K562 (cell line): ENCODE results near the gene SETD4. TPM values are rescaled to one million over a fixed set of nuclear protein-coding genes. Genes with fewer than 3 reads are reported as not detected.
A peak's percentile ranks its signal among the peaks of the same experiment; 100 is the strongest.

ENCODE experiments used
- ATAC-seq: fragments of 200-7000 bp; cut with Tn5 transposase; 3 replicates; pipeline ENCODE4 v1.9.1; 2020; ENCODE audit warnings: moderate library complexity
- BruUV-seq: library from RNA; stranded (reverse); fragments of 400-500 nt; replicated peaks from 2 replicates; lab custom pipeline; 2021; lab: Mats Ljungman, UMichigan
- CTCF ChIA-PET: fragments of 300-600 bp; formaldehyde crosslinking; extraction: SDS; loops from one replicate; lab custom pipeline; 2021; ENCODE audit warnings: low intra/inter-chr PET ratio; lab: Yijun Ruan, JAX
- POLR2A ChIA-PET: fragments of 300-600, 350-650 bp; sonication (Branson Sonifier 250); formaldehyde crosslinking; extraction: SDS; loops from one replicate; lab custom pipeline; 2021; ENCODE audit warnings: antibody characterized with exemption, inconsistent platforms; lab: Yijun Ruan, JAX
- DNase-seq, 4 experiments: peaks; one replicate each; pipeline versions ENCODE4 v3.0.0 to v3.0.0-alpha.2; 2011 to 2018; ENCODE audit warnings: low spot score in 3 of 4, mixed read lengths in 3 of 4; ENCODE audit errors: extremely low read depth in 1 of 4
- FAIRE-seq: peaks from 2 replicates; lab custom pipeline; 2011; peaks lifted over from hg19 to GRCh38; lab: Jason Lieb, UNC
- H2AFZ ChIP-seq: 2 replicates; pipeline ENCODE4 v1.6.0; 2011; ENCODE audit warnings: low read depth, low read length, control low read depth, inconsistent platforms
- H3K27ac ChIP-seq: fragments of 200-600 bp; 3 replicates; pipeline ENCODE4 v1.8.0; 2011; ENCODE audit warnings: low read depth, mild to moderate bottlenecking, control low read depth, inconsistent platforms, low read length, moderate library complexity, mixed read lengths; ENCODE audit errors: extremely low read depth
- H3K27me3 ChIP-seq, 2 experiments: fragments of 300-600 bp in 1 of 2; 2 replicates in 1 of 2; 3 replicates in 1 of 2; pipeline versions ENCODE4 v1.6.0 to v1.8.0; 2011; ENCODE audit warnings: inconsistent platforms in 2 of 2, low read length in 2 of 2, mild to moderate bottlenecking in 1 of 2, mixed read lengths in 1 of 2, moderate library complexity in 1 of 2; ENCODE audit not compliant: control insufficient read depth in 2 of 2, insufficient read depth in 2 of 2
- H3K36me3 ChIP-seq: fragments of 300-600 bp; 3 replicates; pipeline ENCODE4 v1.8.0; 2011; ENCODE audit warnings: mild to moderate bottlenecking, low read length, inconsistent platforms; ENCODE audit not compliant: control insufficient read depth, insufficient read depth
- H3K4me1 ChIP-seq, 2 experiments: fragments of 200-600 bp in 1 of 2; replicated peaks in 1 of 2; 2 replicates in 1 of 2; 3 replicates in 1 of 2; pipeline versions ENCODE4 v1.5.1 to v1.8.0; 2011; ENCODE audit warnings: inconsistent platforms in 2 of 2, low read length in 2 of 2, mild to moderate bottlenecking in 1 of 2, mixed read lengths in 1 of 2, moderate library complexity in 1 of 2; ENCODE audit not compliant: control insufficient read depth in 2 of 2, insufficient read depth in 2 of 2
- H3K4me2 ChIP-seq: 2 replicates; pipeline ENCODE4 v1.6.1; 2011; ENCODE audit warnings: low read length, control low read depth, inconsistent platforms, mixed read lengths; ENCODE audit not compliant: insufficient read depth
- H3K4me3 ChIP-seq: fragments of 200-600 bp; sonication (generic), shearing (Covaris generic); 2 replicates; pipeline ENCODE4 v1.5.1; 2016; ENCODE audit warnings: control low read depth, inconsistent platforms
- H3K79me2 ChIP-seq: fragments of 200-600 bp; 3 replicates; pipeline ENCODE4 v1.8.0; 2011; ENCODE audit warnings: low read length, inconsistent platforms; ENCODE audit not compliant: control insufficient read depth, insufficient read depth
- H3K9ac ChIP-seq, 2 experiments: 2 replicates each; pipeline versions ENCODE4 v1.6.0 to v1.6.1; 2011; ENCODE audit warnings: low read depth in 2 of 2, low read length in 2 of 2, control low read depth in 1 of 2, inconsistent platforms in 1 of 2, mild to moderate bottlenecking in 1 of 2, mixed read lengths in 1 of 2; ENCODE audit not compliant: insufficient read depth in 1 of 2
- H3K9me1 ChIP-seq: one replicate; pipeline ENCODE4 v1.6.0; 2011; ENCODE audit warnings: inconsistent platforms, mild to moderate bottlenecking, low read length, moderate library complexity; ENCODE audit not compliant: control insufficient read depth, insufficient read depth
- H3K9me3 ChIP-seq: replicated peaks from 2 replicates; pipeline ENCODE4 v1.5.1; 2011; ENCODE audit warnings: low read depth, low read length, inconsistent platforms; ENCODE audit not compliant: control insufficient read depth, insufficient read depth
- H4K20me1 ChIP-seq: replicated peaks from 2 replicates; pipeline ENCODE4 v1.6.1; 2011; ENCODE audit warnings: low read length, inconsistent platforms, mixed read lengths; ENCODE audit not compliant: control insufficient read depth, insufficient read depth
- COPS2 ChIP-seq: fragments of 450-650 bp; conservative IDR thresholded peaks from 2 replicates; pipeline ENCODE4 v1.6.1; 2016; ENCODE audit warnings: mild to moderate bottlenecking, moderate library complexity
- FIP1L1 ChIP-seq: fragments of 200-400 bp; formaldehyde crosslinking; IDR thresholded peaks from 2 replicates; pipeline ENCODE4 v1.6.1; 2018; ENCODE audit warnings: mild to moderate bottlenecking, low read depth, low read length; ENCODE audit not compliant: poor library complexity, severe bottlenecking
- FOXA1 ChIP-seq: fragments of 450-650 bp; IDR thresholded peaks from 2 replicates; pipeline ENCODE4 v1.6.1; 2016; ENCODE audit warnings: mild to moderate bottlenecking, borderline replicate concordance
- HIVEP1 ChIP-seq: fragments of 250-450 bp; sonication (Bioruptor Pico); IDR thresholded peaks from 2 replicates; pipeline ENCODE4 v1.4.0; 2020; ENCODE audit warnings: mild to moderate bottlenecking
- HMG20A ChIP-seq: fragments of 450-650 bp; formaldehyde crosslinking; conservative IDR thresholded peaks from 2 replicates; pipeline ENCODE4 v1.4.0; 2020; ENCODE audit warnings: mild to moderate bottlenecking, mixed read lengths
- HNRNPL ChIP-seq: fragments of 200-400 bp; formaldehyde crosslinking; IDR thresholded peaks from 2 replicates; pipeline ENCODE4 v1.6.1; 2017; ENCODE audit warnings: low read depth, mild to moderate bottlenecking, low read length
- L3MBTL2 ChIP-seq: fragments of 450-650 bp; IDR thresholded peaks from 2 replicates; pipeline ENCODE4 v1.6.1; 2016; ENCODE audit warnings: mild to moderate bottlenecking, moderate library complexity
- MIER1 ChIP-seq: fragments of 450-650 bp; IDR thresholded peaks from 2 replicates; pipeline ENCODE4 v1.6.1; 2016; ENCODE audit warnings: antibody characterized with exemption, mild to moderate bottlenecking, low read depth
- NBN ChIP-seq: fragments of 450-650 bp; IDR thresholded peaks from 2 replicates; pipeline ENCODE4 v1.6.1; 2016; ENCODE audit warnings: low read depth, mild to moderate bottlenecking
- SIRT6 ChIP-seq: IDR thresholded peaks from one replicate; pipeline ENCODE4 v1.6.1; 2012; ENCODE audit warnings: low read depth, mild to moderate bottlenecking, control low read depth, inconsistent platforms, low read length, moderate library complexity
- SP1 ChIP-seq: sonication (generic); formaldehyde crosslinking; IDR thresholded peaks from 2 replicates; pipeline ENCODE4 v1.8.1; 2022; ENCODE audit warnings: mild to moderate bottlenecking, missing genetic modification reagents
- SRF ChIP-seq, 2 experiments: fragments of 250-450, 450-650 bp in 1 of 2; sonication (Bioruptor Pico) in 1 of 2; sonication (generic) in 1 of 2; formaldehyde crosslinking; IDR thresholded peaks; 2 replicates each; pipeline versions ENCODE4 v1.5.0 to v1.5.1; 2020 to 2022; ENCODE audit warnings: mild to moderate bottlenecking in 1 of 2, missing genetic modification reagents in 1 of 2
- TFAM ChIP-seq: fragments of 250-450 bp; sonication (Bioruptor Pico); conservative IDR thresholded peaks from 2 replicates; pipeline ENCODE4 v1.5.0; 2021; ENCODE audit warnings: mild to moderate bottlenecking, moderate library complexity
- ZNF217 ChIP-seq: sonication (generic); formaldehyde crosslinking; IDR thresholded peaks from 2 replicates; pipeline ENCODE4 v1.8.0; 2022; ENCODE audit warnings: mild to moderate bottlenecking, missing genetic modification reagents
- ZNF316 ChIP-seq: fragments of 450-650 bp; IDR thresholded peaks from 2 replicates; pipeline ENCODE4 v1.6.1; 2016
- ZNF764 ChIP-seq: fragments of 250-450 bp; sonication (Bioruptor Pico); IDR thresholded peaks from 2 replicates; pipeline ENCODE4 v1.4.0; 2020; ENCODE audit warnings: low read depth, mild to moderate bottlenecking, moderate library complexity
- ZNF785 ChIP-seq: fragments of 250-450 bp; sonication (Bioruptor Pico); IDR thresholded peaks from 2 replicates; pipeline ENCODE4 v1.4.0; 2020; ENCODE audit warnings: mild to moderate bottlenecking
- WGBS: fragments of 100-300 bp; shearing (Covaris generic); methylation state at CpG from one replicate; pipeline ENCODE4 v1.1.6; 2016; ENCODE audit warnings: low coverage, mixed read lengths; ENCODE audit not compliant: insufficient coverage; ENCODE audit errors: missing lambda C conversion rate; 5-methylcytosine and 5-hydroxymethylcytosine counted together
- in situ Hi-C: fragments of 300-500 bp; cut with MboI; formaldehyde crosslinking; loops from 4 replicates; pipeline ENCODE4 v1.15.0; 2018; ENCODE audit warnings: inconsistent platforms, mixed read lengths
- intact Hi-C: fragments of 100-400 bp; cut with micrococcal nuclease; formaldehyde crosslinking; loops from 2 replicates; pipeline ENCODE4 v1.14.2; 2022
- polyA plus RNA-seq, 8 experiments: library from polyadenylated mRNA; depleted of rRNA in 4 of 8; stranded (reverse) in 5 of 8; unstranded in 3 of 8; fragments of >200 nt; fragmentation: Nextera tagmentation in 2 of 8; fragmentation: Illumina TruSeq in 1 of 8; extraction: Ambion mirVana in 2 of 8; extraction: Trizol in 1 of 8; gene quantifications; 2 replicates each; pipeline versions ENCODE4 v1.2.1 to v1.2.3, GENCODE V29; 2011 to 2014; ENCODE audit warnings: inconsistent platforms in 1 of 8, missing spikeins in 1 of 8
- total RNA-seq, 7 experiments: library from RNA; depleted of rRNA in 6 of 7; stranded (reverse); fragments of >200 nt in 6 of 7; fragmentation: Illumina TruSeq in 2 of 7; extraction: Trizol in 2 of 7; gene quantifications; 2 replicates each; pipeline versions ENCODE4 v1.2.1 to v1.2.3, GENCODE V29; 2011 to 2021; ENCODE audit warnings: low replicate concordance in 1 of 7
- TF ChIP-seq, protein P1 (sequence below): sonication (generic); formaldehyde crosslinking; IDR thresholded peaks from 2 replicates; pipeline ENCODE4 v1.8.1; 2023; ENCODE audit warnings: mild to moderate bottlenecking, missing genetic modification reagents
- TF ChIP-seq, protein P2 (sequence below): fragments of 250-450 bp; sonication (Bioruptor Pico); IDR thresholded peaks from 2 replicates; pipeline ENCODE4 v1.8.0; 2021; ENCODE audit warnings: moderate library complexity, mild to moderate bottlenecking, inconsistent platforms
- TF ChIP-seq, protein P3 (sequence below): fragments of 200-800 bp; sonication (Bioruptor generic); IDR thresholded peaks from 2 replicates; pipeline ENCODE4 v1.6.1; 2017; ENCODE audit warnings: missing genetic modification characterization, missing compliant biosample characterization

The SETD4 gene
- total and polyA plus RNA-seq, 9 of the 15 experiments (the other 6 are each of a cell fraction or from before 2014, with no cell fraction given), result 16.1 to 51.3 (median 25.7) TPM

DNA sequence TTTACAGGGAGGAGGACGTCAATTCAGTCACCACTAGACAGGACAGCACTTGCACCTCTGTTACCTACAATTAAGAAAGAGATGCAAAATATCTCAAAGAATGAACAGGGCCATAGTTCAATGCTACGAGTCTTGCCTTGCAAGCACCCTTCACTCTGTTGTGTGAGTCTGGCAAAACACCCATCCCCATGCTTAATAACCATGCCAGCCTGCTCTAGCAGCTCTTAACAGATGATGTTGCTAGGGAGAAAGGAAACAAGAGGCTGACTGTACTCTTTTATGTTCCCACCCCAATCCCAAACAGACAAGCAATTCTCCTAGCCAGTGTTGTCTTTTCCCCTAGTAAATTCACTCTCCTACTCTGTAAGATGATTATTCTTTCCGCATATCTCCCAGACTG lies 14.8 kb upstream of the SETD4 start:
- Histone ChIP-seq H3K9me3 (peaks cover 3% of the 10 kb centered on the region), H3K36me3 (0 out of 3 replicates have a peak, but pooled peaks cover 2% of the 10 kb centered on the region), H3K9me1 (no peaks in the 10 kb centered on the region), H3K79me2 (no peaks in the 10 kb centered on the region), H3K9ac (no peak overlapping the region), H2AFZ (0 out of 2 replicates have a peak overlapping the region, but pooled peaks have one; percentile 7), H3K4me3 (no peak overlapping the region), H3K27me3 (no peaks in the 10 kb centered on the region), H3K4me1 (peaks cover 6 to 31% of the 10 kb centered on the region in 2 experiments), H3K27ac (no peak overlapping the region), H3K4me2 (no peak overlapping the region), H4K20me1 (no peaks in the 10 kb centered on the region)
- ChIA-PET POLR2A (interaction anchor here (0.6 to 1.3 kb wide), 2 partner anchors 10 to 16 kb away, joined by 3 to 5 read pairs; no protein-coding TSS in a partner anchor), CTCF (no interaction called here)
- no TSS peak for BruUV-seq
- FAIRE-seq (no peak), DNase-seq (no peak), ATAC-seq (no peak)
- in situ Hi-C loops, result no loop called here
- WGBS, result 54% methylated on average over 3 of the region's 3 CpGs
- intact Hi-C loops, result no loop called here
- TF ChIP-seq ZNF764 (CRISPR knock-in tag) (no peak), L3MBTL2 (no peak), MIER1 (no peak), FIP1L1 (no peak), NBN (no peak), FOXA1 (no peak), ZNF217 (CRISPR knock-in tag) (no peak), SIRT6 (no peak), ZNF316 (no peak), TFAM (CRISPR knock-in tag) (no peak), SRF (CRISPR knock-in tag; IDR thresholded peaks at IDR 0.05) (no peak), ZNF785 (no peak), HMG20A (no peak), COPS2 (no peak), SP1 (CRISPR knock-in tag) (no peak), HNRNPL (no peak), HIVEP1 (CRISPR knock-in tag) (no peak)
- TF ChIP-seq, protein P1, sequence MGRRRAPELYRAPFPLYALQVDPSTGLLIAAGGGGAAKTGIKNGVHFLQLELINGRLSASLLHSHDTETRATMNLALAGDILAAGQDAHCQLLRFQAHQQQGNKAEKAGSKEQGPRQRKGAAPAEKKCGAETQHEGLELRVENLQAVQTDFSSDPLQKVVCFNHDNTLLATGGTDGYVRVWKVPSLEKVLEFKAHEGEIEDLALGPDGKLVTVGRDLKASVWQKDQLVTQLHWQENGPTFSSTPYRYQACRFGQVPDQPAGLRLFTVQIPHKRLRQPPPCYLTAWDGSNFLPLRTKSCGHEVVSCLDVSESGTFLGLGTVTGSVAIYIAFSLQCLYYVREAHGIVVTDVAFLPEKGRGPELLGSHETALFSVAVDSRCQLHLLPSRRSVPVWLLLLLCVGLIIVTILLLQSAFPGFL (CRISPR knock-in tag), result no peak
- TF ChIP-seq, protein P2, sequence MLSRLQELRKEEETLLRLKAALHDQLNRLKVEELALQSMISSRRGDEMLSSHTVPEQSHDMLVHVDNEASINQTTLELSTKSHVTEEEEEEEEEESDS (CRISPR knock-in tag), result no peak
- TF ChIP-seq, protein P3, sequence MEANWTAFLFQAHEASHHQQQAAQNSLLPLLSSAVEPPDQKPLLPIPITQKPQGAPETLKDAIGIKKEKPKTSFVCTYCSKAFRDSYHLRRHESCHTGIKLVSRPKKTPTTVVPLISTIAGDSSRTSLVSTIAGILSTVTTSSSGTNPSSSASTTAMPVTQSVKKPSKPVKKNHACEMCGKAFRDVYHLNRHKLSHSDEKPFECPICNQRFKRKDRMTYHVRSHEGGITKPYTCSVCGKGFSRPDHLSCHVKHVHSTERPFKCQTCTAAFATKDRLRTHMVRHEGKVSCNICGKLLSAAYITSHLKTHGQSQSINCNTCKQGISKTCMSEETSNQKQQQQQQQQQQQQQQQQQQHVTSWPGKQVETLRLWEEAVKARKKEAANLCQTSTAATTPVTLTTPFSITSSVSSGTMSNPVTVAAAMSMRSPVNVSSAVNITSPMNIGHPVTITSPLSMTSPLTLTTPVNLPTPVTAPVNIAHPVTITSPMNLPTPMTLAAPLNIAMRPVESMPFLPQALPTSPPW (CRISPR knock-in tag), result no peak
